Mucosa of descending colon (tissue), 3 donors: Measurements from ENCODE around the gene PRKCZ. TPM values are rescaled to one million over a fixed set of nuclear protein-coding genes. Genes with fewer than 3 reads are reported as not detected.
A peak's percentile ranks its signal among the peaks of the same experiment; 100 is the strongest.
"Not testable (repeated sequence)": the region's sequence is repeated elsewhere in the genome, so short reads cannot be mapped to it uniquely, and the experiment has no call there.

ENCODE experiments used
- ATAC-seq: fragments of 200-7000 bp; cut with Tn5 transposase; one replicate; pipeline ENCODE4 v1.9.1; 2020; ENCODE audit warnings: mild to moderate bottlenecking, moderate library complexity
- DNase-seq, 3 donors: peaks; one replicate each; pipeline ENCODE4 v3.0.0-alpha.2; 2020
- H3K36me3 ChIP-seq: fragments of 200-600 bp; one replicate; pipeline ENCODE4 v1.8.0; 2021; ENCODE audit warnings: low read depth, mild to moderate bottlenecking
- H3K4me1 ChIP-seq: fragments of 200-600 bp; one replicate; pipeline ENCODE4 v1.8.0; 2021; ENCODE audit warnings: low read depth, mild to moderate bottlenecking
- H3K4me3 ChIP-seq: fragments of 200-600 bp; one replicate; pipeline ENCODE4 v1.8.0; 2021; ENCODE audit warnings: mild to moderate bottlenecking
- H3K9me3 ChIP-seq: fragments of 200-600 bp; one replicate; pipeline ENCODE4 v1.8.0; 2021; ENCODE audit warnings: mild to moderate bottlenecking
- CTCF ChIP-seq: fragments of 200-600 bp; IDR thresholded peaks from one replicate; pipeline ENCODE4 v1.8.0; 2022; ENCODE audit warnings: antibody characterized with exemption, mild to moderate bottlenecking
- intact Hi-C, 2 donors: fragments of 100-400 bp; cut with DNase I in 1 of 2; cut with micrococcal nuclease in 1 of 2; formaldehyde crosslinking; loops; one replicate each; pipeline versions ENCODE4 v1.11.0 to v1.11.1; 2022; cut with DNase I, micrococcal nuclease
- total RNA-seq, 3 donors: library from RNA; stranded (reverse); fragmentation: NEBNext Ultra II Directional in 2 of 3; extraction: Animal tissue kit (Norgen Biotek cat#: 25700) in 2 of 3; gene quantifications; one replicate each; pipeline versions ENCODE4 v1.2.1 to v1.2.4, GENCODE V29; 2021 to 2023
- donor health status: DM: no; HTN: no; CAD: no; lungs with moderate emphysema.
- donor health status: DM: no; HTN: no; CAD: no.
- donor health status: DM: no; HTN: yes; CAD: no.

Gene PRKCZ
- total RNA-seq, 3 donors from 2014 or later = 38.9 to 80.2 (median 53.7) TPM

DNA sequence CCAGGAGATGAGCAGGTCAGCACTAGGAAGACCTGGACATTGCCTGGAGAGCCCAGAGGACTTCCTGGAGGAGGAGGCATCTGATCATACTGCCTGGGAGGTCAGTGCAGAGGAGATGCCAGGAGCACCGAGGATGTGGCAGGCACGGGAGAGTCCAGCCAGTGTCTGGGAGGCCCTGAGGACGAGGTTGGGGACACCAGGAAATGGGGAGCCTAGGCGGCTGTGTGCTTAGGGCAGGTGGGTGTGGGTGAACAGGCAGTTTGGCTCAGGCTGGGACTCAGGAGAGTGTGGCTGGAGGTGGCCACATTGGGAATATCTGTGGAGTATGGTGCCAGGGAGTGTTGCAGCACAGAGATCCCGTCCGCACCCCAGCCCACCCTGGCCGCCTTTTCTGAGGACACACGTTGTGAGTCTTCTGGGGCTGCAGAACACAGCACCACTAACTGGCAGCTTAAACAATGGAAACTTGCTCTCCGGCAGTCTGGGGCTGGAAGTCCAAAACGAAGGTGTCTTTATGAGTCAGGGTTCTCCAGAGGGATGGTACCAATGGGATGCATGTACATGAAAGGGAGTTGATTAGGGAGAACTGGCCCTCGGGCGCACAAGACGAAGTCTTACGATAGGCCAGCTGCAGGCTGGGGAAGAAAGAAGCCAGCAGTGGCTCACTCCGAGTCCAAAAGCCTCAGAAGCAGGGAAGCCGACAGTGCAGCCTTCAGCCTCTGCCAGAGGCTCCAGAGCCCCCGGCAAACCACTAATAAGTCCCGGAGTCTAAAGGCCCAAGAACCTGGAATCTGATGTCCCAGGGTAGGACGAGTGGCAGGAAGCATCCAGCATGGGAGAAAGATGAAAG, 86.4 kb downstream of the PRKCZ start:
- Histone ChIP-seq H3K9me3 (no peaks in the 10 kb centered on the region), H3K4me1 (peaks cover 38% of the 10 kb centered on the region), H3K4me3 (no peak overlapping the region), H3K36me3 (no peaks in the 10 kb centered on the region)
- no peak for TF ChIP-seq CTCF
- DNase-seq (peak in 1 of 3 donors; percentile 40), ATAC-seq (no peak)
- intact Hi-C loops = no loop called here

DNA sequence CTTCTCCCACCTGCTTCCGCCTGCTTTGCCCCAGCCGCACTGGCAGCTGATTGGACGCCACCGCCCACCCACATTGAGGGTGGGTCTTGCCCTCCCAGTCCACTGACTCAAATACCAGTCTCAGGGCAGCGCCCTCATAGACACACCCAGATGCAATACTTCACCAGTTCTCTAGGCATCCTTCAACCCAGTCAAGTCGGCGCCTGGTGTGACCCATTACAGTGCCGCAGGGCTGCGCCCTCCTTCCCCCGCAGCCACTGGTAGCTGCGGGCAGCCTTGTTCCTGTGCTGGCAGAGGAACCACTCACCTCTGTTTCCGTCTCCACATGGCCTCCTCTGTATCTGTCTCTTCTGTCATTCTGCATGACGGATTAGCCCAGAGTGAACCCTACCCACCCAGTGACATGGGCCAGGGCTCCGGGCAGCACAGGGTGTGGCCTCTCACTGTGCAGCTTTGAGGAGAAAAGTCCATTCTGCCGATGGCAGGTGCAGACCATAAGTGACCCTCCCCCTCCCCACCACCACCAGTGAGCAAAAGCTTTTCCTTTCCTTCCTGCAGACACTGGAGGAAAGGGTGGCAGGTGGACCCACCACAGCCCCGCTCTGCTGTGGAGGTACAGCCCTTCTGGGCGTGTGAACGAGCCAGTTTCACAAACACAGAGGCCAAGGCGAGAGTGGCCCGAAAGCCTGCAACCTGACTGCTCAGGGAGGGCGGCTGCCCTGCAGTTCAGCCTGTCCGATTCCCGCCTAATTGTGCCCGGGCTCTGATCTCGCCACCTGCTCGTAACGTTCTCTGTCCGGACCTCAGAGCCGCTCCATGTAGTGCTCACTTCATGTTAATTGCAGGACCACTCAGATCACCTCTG, 87.3 kb downstream of the PRKCZ start:
- peaks cover 32% of the 10 kb centered on the region for H3K4me1 ChIP-seq
- no peak overlapping the region for H3K4me3 ChIP-seq

DNA sequence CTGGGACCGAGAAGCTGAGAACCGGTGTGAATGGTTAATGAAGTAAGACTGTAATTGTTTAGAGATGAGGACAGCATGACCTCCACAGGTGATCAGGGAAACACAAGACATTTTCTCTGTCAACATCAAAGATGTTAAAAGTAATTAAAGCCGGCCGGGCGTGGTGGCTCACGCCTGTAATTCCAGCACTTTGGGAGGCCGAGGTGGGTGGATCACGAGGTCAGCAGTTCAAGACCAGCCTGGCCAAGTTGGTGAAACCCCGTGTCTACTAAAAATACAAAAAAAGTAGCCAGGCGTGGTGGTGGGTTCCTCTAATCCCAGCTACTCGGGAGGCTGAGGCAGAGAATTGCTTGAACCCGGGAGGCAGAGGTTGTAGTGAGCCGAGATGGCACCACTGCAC, 88.9 kb downstream of the PRKCZ start:
- DNase-seq = peak in 1 of 3 donors; percentile 27
- H3K9me3 ChIP-seq, intact Hi-C loops, ATAC-seq, H3K36me3 ChIP-seq, H3K4me3 ChIP-seq: not testable (repeated sequence)
- peaks cover 27% of the 10 kb centered on the region for H3K4me1 ChIP-seq

More for the DNA sequence above, 87.3 kb downstream of the PRKCZ start:
- ATAC-seq (peak; percentile 65), DNase-seq (peak; percentile 74 to 81 (median 75))
- TF ChIP-seq CTCF = no peak
- intact Hi-C loops = no loop called here
- no peaks in the 10 kb centered on the region for H3K9me3 ChIP-seq
- H3K36me3 ChIP-seq = no peaks in the 10 kb centered on the region

GRCh38 chr1:2141025-2141424, 90.8 kb downstream of the PRKCZ start:
- TF ChIP-seq CTCF = no peak
- no peak for ATAC-seq
- DNase-seq = no peak
- Histone ChIP-seq H3K4me3 (no peak overlapping the region), H3K36me3 (no peaks in the 10 kb centered on the region), H3K4me1 (peaks cover 25% of the 10 kb centered on the region), H3K9me3 (no peaks in the 10 kb centered on the region)
- intact Hi-C loops = no loop called here

- no peak for ATAC-seq
- intact Hi-C loops = no loop called here
Measured at GRCh38 chr1:2143814-2144500, 93.7 kb downstream of the PRKCZ start.

More at GRCh38 chr1:2143814-2144500, 93.7 kb downstream of the PRKCZ start:
- DNase-seq = peak in 2 of 3 donors; percentile 22 to 43
- no peaks in the 10 kb centered on the region for H3K36me3 ChIP-seq
- H3K4me3 ChIP-seq = no peak overlapping the region
- no peak for TF ChIP-seq CTCF
- no peaks in the 10 kb centered on the region for H3K4me1 ChIP-seq
- no peaks in the 10 kb centered on the region for H3K9me3 ChIP-seq
